Activated CD8-positive, alpha-beta memory T cell treated with anti-CD3 and anti-CD28 coated beads, Interleukin-2, amount 50 U/mL, for 1 hour (primary cell): Measurements from ENCODE around the gene RGS6.

ENCODE experiments used
- DNase-seq: peaks from one replicate; pipeline ENCODE4 v3.0.0-alpha.2; 2020; ENCODE audit errors: extremely low read depth

The RGS6 gene

DNA sequence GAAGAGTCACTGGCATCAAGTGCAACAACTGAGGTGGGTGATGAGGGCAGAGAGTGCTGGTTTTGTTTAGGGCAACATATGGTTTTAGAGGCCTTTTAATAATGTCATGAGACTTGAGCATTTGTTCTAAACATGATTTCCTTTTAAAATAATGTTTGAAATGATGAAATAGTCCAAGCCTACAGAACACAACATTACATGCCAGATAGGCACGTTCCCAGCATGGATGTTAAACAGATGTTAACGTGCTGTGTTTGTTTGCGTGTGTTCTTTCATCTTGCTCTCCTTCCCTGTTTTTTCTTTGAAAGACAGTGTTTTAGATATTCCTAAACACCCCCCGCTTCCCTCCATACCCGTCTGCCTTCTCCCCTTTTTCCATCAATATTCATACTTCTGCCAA lies 82.3 kb downstream of the RGS6 start:
- no peak for DNase-seq

DNA sequence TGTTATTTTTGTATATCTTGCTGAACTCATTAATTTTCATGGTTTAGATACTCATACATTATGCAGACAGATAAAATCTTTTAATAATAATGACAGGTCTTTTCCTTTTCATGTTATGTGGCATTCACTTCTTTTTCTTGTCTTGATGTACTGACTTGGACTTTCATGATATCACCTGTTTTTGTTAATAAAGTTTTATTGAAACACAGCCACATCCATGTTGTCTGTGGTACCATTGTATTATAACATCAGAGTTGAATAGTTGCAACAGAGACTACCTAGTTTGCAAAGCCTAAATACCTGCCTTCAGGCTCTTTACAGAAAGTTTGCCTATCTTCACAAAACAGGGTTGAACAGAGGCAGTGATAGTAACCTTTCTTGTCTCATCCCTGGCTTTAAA lies 85.1 kb downstream of the RGS6 start:
- DNase-seq = no peak

DNA sequence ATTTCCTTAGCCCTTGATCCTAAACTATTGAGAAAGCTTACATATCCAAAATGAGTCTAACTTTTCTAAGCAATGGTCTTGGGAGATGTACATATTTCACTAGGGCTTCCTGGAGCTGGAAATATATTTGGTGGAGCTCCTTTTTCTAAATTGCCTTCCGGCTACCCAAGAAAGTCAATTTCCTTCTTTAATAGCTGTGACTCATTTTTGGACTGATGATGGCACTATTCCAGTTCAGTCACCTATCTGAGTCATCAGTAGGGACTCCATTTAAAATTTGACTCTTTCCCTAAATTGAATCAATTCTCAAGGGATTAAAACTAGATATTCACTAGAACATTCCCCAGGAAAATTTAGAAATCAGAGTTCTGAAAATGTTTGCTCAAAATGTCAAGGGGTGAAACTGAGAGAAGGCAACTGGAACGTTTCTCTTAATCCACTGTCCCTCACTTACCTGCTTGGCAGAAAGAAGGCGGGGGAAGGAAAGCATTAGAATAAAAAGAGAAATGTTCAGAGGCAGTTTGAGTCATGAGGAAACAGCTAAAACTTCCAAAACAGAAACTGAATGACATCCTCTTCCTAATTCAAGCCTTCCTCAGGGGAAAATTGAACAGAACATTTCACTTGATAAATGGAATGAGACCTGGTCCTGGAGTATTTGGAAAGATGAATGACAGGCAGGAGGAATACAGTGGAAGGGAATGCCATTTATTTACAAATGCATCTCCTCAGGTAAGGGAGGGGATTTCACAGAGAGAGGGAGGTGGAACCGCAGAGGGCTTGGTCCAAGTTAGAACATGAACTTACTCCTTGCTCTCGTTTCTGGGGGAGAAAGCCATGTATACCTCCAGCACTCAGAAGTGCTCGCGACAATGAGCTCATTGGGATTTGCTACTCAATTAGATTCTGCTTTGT lies 91.2 kb downstream of the RGS6 start:
- no peak for DNase-seq

DNA sequence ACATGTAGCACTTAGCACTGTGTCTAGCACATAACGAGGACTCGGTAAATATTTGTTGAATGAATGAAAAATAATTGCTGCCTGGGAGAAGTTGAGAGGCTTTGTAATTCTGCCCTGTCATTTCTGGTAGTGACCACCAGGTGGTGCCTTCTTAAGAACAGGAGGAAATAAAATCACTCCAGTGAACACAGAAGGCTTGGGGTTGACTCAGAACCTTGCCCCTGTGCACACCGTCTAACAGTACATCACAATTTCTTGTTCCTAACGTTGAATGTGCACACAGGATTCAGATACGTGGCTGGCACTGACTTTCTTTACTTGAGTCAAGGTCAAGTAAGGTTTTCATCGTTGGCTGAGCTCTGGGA lies 91.8 kb downstream of the RGS6 start:
- no peak for DNase-seq

DNA sequence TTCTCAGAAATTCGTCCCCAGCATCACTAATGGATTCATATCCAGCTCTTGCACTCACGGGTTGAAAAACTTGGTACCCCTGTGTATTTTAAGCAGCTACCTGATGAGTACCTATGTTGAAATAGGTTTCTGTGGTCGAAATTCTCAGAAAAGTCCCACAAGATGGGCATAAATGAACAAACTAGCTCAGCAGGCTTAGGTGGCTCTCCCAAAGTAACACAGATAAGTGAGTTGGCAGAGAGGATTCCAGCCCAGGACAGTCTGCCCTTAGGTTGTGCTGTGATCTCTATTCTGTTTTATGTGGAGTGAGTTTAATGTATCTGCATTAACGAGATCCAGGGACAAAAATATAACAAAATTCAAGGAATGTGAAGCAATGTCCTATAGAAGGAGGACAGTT lies 92.3 kb downstream of the RGS6 start:
- no peak for DNase-seq

DNA sequence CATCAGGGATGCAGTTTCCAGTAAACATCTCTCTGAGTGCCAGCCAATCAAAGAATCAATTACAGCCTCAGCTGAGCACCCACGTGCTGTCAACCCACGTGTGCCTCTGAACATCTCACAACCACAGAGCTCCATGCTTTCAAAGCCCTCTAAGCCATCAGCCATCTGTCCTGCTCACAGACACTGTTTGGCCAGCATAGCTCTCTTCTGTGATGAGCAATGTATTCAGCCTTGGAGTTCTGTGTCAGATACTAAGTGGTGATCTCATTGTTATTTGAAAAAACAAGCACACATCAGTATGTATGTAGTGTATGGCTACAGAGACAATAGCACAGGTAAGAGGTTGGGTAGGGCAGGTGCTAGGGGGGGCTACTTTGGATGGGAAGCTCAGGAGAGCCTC lies 94.3 kb downstream of the RGS6 start:
- no peak for DNase-seq

DNA sequence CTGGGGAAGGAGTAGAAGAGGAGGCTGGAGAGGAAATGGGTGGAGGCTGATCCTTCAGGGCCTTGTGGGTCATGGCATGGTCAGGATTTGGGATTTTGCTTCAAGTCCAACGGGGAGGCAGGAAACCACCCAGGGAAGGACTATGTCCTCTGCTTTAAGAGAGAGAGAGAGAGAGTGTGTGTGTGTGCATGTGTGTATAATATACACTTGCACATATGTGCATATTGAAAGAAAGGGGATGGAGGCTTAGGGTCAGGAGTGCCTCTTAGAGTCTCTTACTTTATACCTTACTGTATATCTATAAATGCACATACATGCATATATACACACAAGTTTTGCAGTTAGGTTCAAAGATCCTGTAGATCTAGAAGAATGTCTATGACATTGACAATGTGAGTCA lies 94.8 kb downstream of the RGS6 start:
- DNase-seq = no peak

DNA sequence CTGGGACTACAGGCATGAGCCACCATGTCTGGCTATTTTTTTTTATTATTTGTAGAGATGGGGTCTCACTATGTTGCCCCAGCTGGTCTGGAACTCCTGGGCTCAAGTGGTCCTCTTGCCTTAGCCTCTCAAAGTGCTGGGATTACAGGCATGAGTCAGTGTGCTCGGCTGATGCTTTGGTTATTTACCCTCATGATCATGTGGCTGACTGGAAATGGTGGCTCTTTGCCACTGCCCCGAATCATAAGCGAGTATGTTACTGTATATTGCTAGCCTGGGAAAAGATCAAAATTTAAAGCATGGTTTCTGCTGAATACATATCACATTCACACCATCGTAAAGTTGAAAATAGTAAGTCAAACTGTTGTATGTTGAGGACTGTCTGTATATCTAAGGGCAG lies 101.1 kb downstream of the RGS6 start:
- no peak for DNase-seq

DNA sequence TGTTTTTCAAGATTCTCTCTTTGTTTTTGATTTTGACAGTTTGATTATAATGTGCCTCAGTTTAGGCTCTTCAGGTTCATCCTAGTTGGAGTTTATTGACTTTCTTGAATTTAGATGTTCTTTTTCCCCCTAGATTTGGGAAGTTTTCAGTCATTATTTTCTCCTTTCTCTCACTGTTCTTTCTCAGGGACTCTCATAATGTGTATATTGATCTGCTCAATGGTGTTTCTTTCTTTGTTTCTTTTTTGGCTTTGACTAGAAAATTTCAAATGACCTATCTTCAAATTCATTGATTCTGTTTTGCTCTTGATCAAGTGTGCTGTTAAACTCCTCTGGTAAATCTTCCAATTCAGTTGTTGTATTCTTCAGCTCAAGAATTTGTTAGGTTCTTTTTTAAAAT lies 108.3 kb downstream of the RGS6 start:
- DNase-seq = no peak

DNA sequence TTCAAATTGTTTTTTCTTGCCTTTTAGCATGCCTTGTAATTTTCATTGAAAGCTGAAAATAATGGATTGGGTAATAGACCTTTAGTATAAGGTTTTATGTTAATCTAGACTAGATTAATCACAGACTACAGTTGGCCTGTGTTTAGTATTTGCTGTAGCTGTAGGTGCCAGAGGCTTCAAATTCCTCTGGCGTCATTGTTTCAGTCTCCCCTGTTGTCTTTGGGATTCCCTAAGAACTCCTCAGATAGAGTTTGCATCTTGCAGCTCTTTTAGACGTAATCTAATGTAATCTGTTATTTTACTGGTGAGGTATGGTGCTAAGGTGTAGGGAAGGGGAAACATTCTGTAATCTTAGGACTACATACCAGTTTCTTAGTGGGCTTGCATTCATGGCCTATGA lies 113.0 kb downstream of the RGS6 start:
- no peak for DNase-seq

DNA sequence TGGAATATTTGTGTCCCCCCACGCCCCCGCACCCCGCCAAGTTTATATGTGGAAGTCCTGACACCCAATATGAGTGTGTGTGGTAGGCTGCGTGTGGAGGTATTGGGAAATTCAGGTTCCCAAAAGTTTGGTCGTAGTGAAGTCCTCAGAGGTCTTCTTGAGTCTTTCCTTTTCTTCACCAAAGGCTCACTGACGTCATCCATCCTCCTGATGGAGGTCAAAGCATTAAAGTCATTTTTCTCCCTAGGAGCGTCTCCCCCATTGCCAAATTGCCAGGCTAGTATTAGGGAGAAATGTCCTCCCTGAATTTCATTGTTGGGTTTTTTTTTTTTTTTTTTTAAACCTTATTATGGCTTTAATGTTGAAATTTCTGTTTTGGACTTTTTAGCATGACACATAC lies 113.7 kb downstream of the RGS6 start:
- DNase-seq = no peak

DNA sequence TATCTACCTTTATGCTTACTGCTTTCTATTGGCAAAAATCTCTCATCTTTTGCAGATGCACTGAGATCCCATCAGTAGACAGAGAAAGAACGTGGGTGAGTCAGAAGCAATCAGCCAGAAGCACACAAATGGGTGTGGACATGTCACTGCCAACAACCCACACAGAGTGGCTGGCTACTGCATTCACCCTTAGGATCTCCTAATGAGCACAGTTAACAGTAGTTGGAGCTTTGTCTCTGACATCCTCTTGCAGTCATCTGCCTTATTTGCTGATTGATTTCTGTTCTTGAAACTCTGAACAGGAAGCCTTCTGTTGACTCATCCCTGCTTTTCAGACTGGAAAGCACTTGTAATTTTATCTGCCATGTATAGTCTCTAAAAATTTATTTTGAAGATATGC lies 117.2 kb downstream of the RGS6 start:
- no peak for DNase-seq

DNA sequence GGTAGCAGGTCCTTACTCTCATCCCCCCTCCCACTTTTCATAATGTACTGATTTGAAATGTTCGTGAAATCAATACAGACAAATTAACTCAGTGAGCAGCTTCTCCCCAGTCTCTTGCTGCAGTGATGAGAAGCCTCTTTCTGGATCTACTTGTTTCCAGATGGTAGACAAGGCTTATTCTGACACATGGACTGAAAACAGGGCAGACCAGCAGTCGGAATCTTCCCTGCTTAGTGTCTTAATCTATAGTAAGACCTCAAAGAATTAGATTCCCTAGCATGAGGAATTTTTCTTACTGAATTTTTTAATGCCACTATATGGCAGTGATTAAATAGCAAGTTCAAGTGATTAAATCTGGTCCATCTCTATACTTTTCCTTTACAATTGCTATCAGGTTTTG lies 120.1 kb downstream of the RGS6 start:
- DNase-seq = no peak

DNA sequence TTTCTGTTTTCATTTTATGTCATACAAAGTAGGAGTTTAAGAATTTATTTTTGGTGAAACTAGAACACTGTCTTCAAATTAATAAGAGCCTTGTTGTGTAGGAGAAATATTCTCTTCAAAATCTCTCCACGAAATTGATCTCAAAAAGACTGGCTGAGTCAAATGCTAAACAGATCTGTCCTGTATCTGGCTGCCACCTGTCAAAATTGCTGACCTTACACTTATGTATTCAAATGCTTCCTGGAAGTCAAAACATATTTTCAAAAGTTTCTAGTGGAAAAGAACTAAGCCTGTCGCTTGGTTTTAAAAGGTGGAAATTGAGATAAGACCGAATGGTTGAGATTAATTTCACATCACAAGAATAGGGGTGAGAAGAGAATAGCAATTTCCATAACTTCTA lies 121.4 kb downstream of the RGS6 start:
- no peak for DNase-seq

DNA sequence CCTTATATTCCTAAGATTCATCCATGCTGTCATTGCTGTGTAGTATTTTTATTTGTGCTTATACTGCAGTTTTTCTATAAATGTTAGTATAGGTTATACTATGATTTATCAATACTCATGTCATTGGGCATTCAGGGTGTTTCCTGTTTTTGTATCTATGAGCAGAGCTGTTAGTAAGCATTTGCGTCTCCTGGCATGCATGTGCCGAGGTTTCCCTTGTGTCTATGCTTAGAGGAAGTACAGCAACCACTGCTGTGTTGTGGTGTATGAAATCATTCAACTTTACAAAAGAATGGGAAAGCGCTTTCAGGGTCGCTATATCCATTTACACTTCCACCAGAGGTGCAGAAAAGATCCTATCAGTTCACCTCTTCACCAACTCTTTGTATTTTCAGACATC lies 122.7 kb downstream of the RGS6 start:
- DNase-seq = no peak

DNA sequence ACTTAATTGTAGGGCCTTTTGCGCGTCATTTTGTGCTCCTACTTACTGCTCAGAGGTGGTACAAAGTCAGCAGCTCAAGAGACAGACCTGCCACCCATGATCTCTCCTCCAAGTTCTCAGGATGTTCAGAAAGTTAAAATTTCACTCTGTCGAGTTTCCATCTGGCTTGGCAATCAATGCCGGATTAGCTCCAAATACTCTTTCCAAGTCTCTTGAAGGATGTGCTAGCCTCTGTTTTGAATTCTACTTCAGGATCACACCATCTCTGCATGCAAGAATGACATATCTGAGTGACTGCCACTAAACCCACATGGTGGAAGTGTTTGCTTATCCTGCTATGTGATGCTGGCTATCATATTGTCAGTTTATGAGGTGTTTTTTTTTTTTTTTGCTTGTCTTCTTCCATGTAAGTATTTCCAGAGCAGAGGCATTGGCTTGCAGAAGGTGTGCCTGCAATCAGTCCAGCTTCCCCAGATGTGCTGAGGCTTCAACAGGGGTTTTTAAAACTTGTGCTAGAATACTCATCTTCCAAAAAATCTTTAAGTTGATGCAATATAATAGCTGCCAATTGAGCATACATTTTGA lies 125.6 kb downstream of the RGS6 start:
- no peak for DNase-seq

DNA sequence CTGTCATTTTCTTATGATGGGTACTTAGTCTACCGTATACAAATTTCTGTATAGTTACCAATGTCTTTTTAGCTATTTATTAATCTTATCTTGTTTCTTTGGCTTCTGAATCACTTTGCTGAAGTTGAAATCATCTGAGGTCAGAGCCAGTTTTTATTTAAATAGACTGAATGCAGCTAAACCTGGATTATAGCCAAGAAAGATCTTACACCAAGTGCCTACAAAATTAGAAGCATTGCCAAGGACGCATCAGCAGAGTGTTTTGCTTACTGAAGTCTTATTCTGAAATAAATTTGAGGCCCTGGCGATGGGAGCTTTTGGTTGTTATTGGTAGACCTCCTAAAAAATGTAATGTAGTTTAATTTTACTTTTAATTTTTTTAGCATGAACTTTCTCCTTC lies 128.2 kb downstream of the RGS6 start:
- no peak for DNase-seq

DNA sequence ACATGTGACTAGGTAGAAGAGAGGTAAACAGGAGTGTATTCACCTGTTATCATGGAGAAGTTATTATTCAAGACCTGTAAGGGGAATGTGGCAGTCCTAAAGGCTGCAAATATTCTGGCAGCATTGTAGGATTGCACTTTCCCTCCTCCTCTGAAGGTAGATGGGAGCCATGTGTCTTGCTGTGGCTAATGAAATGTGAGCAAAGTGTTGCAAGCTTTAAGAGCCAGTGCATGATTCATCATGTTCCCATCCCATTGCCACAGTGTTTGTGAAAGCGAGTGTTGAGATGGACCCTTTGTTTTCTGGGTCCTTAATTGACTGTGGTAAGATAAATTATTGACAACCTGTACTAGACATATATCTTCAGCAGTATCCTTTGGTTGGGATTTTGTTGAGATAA lies 128.7 kb downstream of the RGS6 start:
- no peak for DNase-seq

DNA sequence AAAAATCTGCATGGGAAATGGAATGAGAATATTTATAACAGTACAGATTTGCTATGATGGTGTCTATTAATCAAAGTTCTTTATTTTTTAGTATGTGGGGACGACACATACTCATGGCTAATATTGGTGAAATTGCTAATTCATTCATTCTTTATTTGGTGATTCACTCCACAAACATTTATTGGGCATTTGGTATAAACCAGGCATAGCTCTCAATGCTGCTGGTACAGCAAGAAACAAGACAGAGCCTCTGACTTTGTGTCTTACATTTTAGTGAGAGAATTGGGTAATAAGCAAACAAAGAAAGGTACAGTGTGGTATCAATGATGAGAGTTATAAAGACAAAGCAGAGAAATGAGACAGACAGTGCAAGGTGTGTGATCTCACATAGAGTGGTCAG lies 129.5 kb downstream of the RGS6 start:
- no peak for DNase-seq

DNA sequence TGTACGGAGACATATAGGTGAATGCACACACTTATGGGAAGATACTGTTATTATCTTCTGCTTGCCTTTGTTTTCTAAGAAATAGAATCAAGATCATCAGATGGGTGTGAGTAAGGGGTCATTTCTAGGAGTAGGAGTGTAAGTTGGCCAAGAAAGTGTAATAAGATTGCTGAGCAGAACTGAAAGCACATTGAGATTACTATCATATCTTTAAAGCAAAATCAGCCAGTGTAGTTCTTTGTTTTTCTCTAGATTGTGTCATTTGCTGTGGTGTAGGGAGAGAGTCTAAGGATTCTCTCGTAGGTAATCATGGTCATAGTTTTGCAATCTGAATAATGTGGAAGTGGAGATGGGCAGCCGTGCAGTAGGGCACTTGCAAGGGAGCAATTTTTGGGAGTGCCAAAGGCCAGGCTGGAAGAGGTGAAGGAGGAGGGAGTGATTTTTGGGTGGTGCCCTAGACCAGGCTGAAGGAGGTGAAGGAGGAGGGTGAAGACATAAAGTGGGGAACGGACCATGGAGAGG lies 131.6 kb downstream of the RGS6 start:
- DNase-seq = no peak

DNA sequence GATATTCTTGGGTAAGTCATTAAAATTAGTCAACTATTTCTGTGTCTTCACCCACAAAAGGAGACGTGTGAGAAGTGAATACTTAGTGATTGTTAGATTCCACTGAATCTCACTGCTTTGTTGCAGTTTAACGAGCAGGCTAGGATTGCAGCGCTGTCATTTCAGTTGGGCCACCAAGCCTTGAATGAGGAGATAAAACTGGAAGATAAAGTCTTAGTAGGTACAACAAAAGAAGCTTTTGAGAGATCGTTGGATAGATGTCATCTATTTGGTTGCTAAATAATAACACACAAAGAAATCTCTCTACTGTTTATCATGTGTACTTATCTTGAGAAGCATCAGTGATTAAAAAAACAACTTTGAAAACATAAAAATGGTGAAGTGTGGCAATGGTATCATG lies 132.3 kb downstream of the RGS6 start:
- no peak for DNase-seq

DNA sequence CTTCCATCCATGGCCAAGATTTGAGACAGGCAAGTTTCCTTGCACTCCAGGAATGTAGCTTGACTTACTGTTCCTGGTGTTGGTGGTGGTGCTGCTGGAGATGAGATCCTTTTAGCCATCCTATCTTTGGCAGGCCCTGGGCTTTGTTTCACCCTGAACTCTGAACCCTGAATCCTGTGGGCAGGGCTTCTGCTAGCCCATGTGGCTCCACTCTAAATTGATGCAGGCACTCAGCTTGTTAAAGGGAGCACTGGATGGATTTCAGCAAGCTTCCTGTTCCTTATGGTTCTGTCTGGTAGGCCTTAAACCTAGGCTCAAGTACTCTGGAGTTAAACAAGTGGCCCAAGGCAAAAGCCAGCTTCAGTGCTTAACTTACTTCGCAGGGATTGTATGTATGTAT lies 138.2 kb downstream of the RGS6 start:
- no peak for DNase-seq

DNA sequence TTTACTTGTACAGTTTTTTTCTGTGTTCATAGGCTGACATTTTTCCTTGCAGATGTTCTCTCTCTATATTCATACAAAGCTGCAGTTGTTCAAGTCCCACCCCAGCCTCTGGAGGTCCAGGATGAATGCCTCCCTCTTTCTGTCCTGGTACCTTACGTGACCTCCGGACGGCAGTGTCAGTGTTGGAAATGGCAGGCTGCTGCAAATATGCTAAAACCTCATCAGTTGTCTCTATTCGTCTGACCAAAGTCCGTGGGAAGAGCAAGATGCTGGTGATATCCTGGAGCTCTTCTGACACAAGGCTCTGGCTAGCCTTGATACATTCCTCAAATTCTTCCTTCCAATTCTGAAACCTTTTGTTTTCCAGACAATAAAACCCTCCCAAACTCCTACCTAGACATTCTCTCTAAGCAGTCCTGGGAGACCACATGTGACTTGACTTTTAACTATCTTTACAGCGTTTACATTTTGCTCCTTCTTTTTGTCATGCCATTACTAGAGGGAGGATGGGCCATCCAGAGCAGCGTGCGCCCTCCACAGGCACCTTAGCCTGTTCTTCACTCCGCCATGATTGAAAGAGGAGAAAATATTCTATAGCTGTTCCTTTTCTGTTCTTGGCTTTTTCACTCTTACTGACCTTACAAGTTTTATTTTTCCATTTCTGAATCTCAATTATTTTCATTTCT lies 143.6 kb downstream of the RGS6 start:
- no peak for DNase-seq
